VCaP (cell line): ENCODE data around the gene HES5.
A peak's percentile ranks its signal among the peaks of the same experiment; 100 is the strongest.

Source experiments
- H3K27ac ChIP-seq: fragments of 450-650 bp; 2 replicates; pipeline ENCODE4 v1.5.1; 2017
- CTCF ChIP-seq: fragments of 450-650 bp; conservative IDR thresholded peaks from 2 replicates; pipeline ENCODE4 v1.5.1; 2017; ENCODE audit warnings: mild to moderate bottlenecking, moderate library complexity

Gene HES5

GRCh38 chr1:2534687-2535441 lies 4.8 kb upstream of the HES5 start:
- no peak overlapping the region for H3K27ac ChIP-seq

GRCh38 chr1:2534315-2534686 lies 4.2 kb upstream of the HES5 start:
- no peak overlapping the region for H3K27ac ChIP-seq
- TF ChIP-seq CTCF: no peak

More at GRCh38 chr1:2534687-2535441, 4.8 kb upstream of the HES5 start:
- no peak for TF ChIP-seq CTCF

- TF ChIP-seq CTCF: no peak
- no peak overlapping the region for H3K27ac ChIP-seq
Observed at GRCh38 chr1:2533365-2533764, 3.3 kb upstream of the HES5 start.

GRCh38 chr1:2532485-2533160 lies 2.6 kb upstream of the HES5 start:
- no peak for TF ChIP-seq CTCF
- H3K27ac ChIP-seq: no peak overlapping the region

GRCh38 chr1:2530513-2531361 lies 674 bp upstream of the HES5 start:
- H3K27ac ChIP-seq: peak overlapping the region; percentile 57; the same call in 1 of the 2 replicates
- peak; percentile 25 for TF ChIP-seq CTCF

- H3K27ac ChIP-seq: no peak overlapping the region
- TF ChIP-seq CTCF: no peak
Observed at GRCh38 chr1:2528966-2529783, 888 bp downstream of the HES5 start.
